OCI-LY1 (cell line): ENCODE data around the gene ZNF791.

Experiments used
- H2AFZ ChIP-seq: fragments of 200-600 bp; sonication (generic), shearing (Covaris generic); 2 replicates; pipeline ENCODE4 v1.6.0; 2014; ENCODE audit warnings: antibody characterized with exemption, mild to moderate bottlenecking, low read length
- H3F3A ChIP-seq: fragments of 200-600 bp; sonication (generic), shearing (Covaris generic); 2 replicates; pipeline ENCODE4 v1.6.0; 2014; ENCODE audit warnings: mild to moderate bottlenecking, antibody characterized with exemption, low read length, moderate library complexity; ENCODE audit not compliant: insufficient read depth
- H3K27ac ChIP-seq: fragments of 200-600 bp; sonication (generic); 2 replicates; pipeline ENCODE4 v1.5.1; 2014; ENCODE audit warnings: low read length, mixed run types, mild to moderate bottlenecking, low read depth; ENCODE audit not compliant: poor library complexity, severe bottlenecking
- H3K27me3 ChIP-seq: fragments of 200-600 bp; sonication (generic); 2 replicates; pipeline ENCODE4 v1.6.0; 2014; ENCODE audit warnings: antibody characterized with exemption, mild to moderate bottlenecking, low read length, moderate library complexity; ENCODE audit not compliant: insufficient read depth
- H3K36me3 ChIP-seq: fragments of 200-600 bp; sonication (generic); 2 replicates; pipeline ENCODE4 v1.6.1; 2014; ENCODE audit warnings: mild to moderate bottlenecking, antibody characterized with exemption, low read length, moderate library complexity, mixed read lengths; ENCODE audit not compliant: insufficient read depth
- H3K4me1 ChIP-seq: fragments of 200-600 bp; sonication (generic); 2 replicates; pipeline ENCODE4 v1.5.1; 2014; ENCODE audit warnings: mild to moderate bottlenecking, low read length, moderate library complexity; ENCODE audit not compliant: insufficient read depth, severe bottlenecking
- H3K4me2 ChIP-seq: fragments of 200-600 bp; sonication (generic), shearing (Covaris generic); 2 replicates; pipeline ENCODE4 v1.6.1; 2014; ENCODE audit warnings: low read length
- H3K4me3 ChIP-seq: fragments of 200-600 bp; sonication (generic); 2 replicates; pipeline ENCODE4 v1.5.1; 2014; ENCODE audit warnings: low read length, low read depth, mild to moderate bottlenecking, mixed read lengths; ENCODE audit not compliant: poor library complexity, severe bottlenecking
- H3K79me2 ChIP-seq: fragments of 200-600 bp; shearing (Covaris generic); 2 replicates; pipeline ENCODE4 v1.6.1; 2016; ENCODE audit warnings: mixed run types, low read length, mixed read lengths; ENCODE audit not compliant: insufficient read depth
- H3K9ac ChIP-seq: fragments of 200-600 bp; sonication (generic), shearing (Covaris generic); 2 replicates; pipeline ENCODE4 v1.6.1; 2014; ENCODE audit warnings: mild to moderate bottlenecking, low read length, mixed read lengths
- H3K9me2 ChIP-seq: fragments of 200-600 bp; sonication (generic), shearing (Covaris generic); 2 replicates; pipeline ENCODE4 v1.6.1; 2014; ENCODE audit warnings: low read depth, mild to moderate bottlenecking, low read length, mixed read lengths
- H3K9me3 ChIP-seq: fragments of 200-600 bp; shearing (Covaris generic); 2 replicates; pipeline ENCODE4 v1.6.1; 2014; ENCODE audit warnings: low read length, mixed read lengths
- H4K20me1 ChIP-seq: fragments of 200-600 bp; sonication (generic), shearing (Covaris generic); 2 replicates; pipeline ENCODE4 v1.6.0; 2016; ENCODE audit warnings: mild to moderate bottlenecking, low read length; ENCODE audit not compliant: insufficient read depth
- CTCF ChIP-seq: fragments of 200-600 bp; sonication (generic), shearing (Covaris generic); IDR thresholded peaks from 2 replicates; pipeline ENCODE4 v1.5.1; 2017; ENCODE audit warnings: mild to moderate bottlenecking, antibody characterized with exemption, low read length, moderate library complexity, mixed read lengths
- EZH2 ChIP-seq: fragments of 200-600 bp; sonication (generic), shearing (Covaris generic); IDR thresholded peaks from 2 replicates; pipeline ENCODE4 v1.8.0; 2017; ENCODE audit warnings: borderline replicate concordance, mixed run types, mild to moderate bottlenecking, antibody characterized with exemption, low read length, moderate library complexity, mixed read lengths

The ZNF791 gene

GRCh38 chr19:12626958-12627357 lies 16.2 kb downstream of the ZNF791 start:
- H3K36me3 ChIP-seq: peaks cover 78% of the 10 kb centered on the region
- no peak overlapping the region for H3K4me2 ChIP-seq

GRCh38 chr19:12628040-12629022 lies 17.6 kb downstream of the ZNF791 start:
- H3K9me3 ChIP-seq: peaks cover 23% of the 10 kb centered on the region
- H3K4me2 ChIP-seq: no peak overlapping the region
- H2AFZ ChIP-seq: no peak overlapping the region
- no peak for TF ChIP-seq CTCF
- no peak for TF ChIP-seq EZH2
- peaks cover 80% of the 10 kb centered on the region for H3K36me3 ChIP-seq
- no peaks in the 10 kb centered on the region for H3F3A ChIP-seq
- no peaks in the 10 kb centered on the region for H3K27me3 ChIP-seq
- H4K20me1 ChIP-seq: no peaks in the 10 kb centered on the region
- no peak overlapping the region for H3K9ac ChIP-seq
- H3K79me2 ChIP-seq: no peaks in the 10 kb centered on the region
- H3K27ac ChIP-seq: no peak overlapping the region
- no peaks in the 10 kb centered on the region for H3K4me1 ChIP-seq
- H3K4me3 ChIP-seq: no peak overlapping the region
- H3K9me2 ChIP-seq: no peaks in the 10 kb centered on the region

More at GRCh38 chr19:12626958-12627357, 16.2 kb downstream of the ZNF791 start:
- Histone ChIP-seq H3K79me2 (no peaks in the 10 kb centered on the region), H3K4me1 (no peaks in the 10 kb centered on the region), H2AFZ (no peak overlapping the region), H4K20me1 (no peaks in the 10 kb centered on the region), H3K27me3 (no peaks in the 10 kb centered on the region), H3K9me2 (no peaks in the 10 kb centered on the region), H3K9me3 (peaks cover 23% of the 10 kb centered on the region), H3K9ac (no peak overlapping the region), H3K4me3 (no peak overlapping the region), H3F3A (no peaks in the 10 kb centered on the region), H3K27ac (no peak overlapping the region)
- TF ChIP-seq EZH2 (no peak), CTCF (no peak)

- H3K27ac ChIP-seq: no peak overlapping the region
- no peaks in the 10 kb centered on the region for H3F3A ChIP-seq
- no peaks in the 10 kb centered on the region for H3K4me1 ChIP-seq
- peaks cover 23% of the 10 kb centered on the region for H3K9me3 ChIP-seq
- no peak for TF ChIP-seq CTCF
- no peak for TF ChIP-seq EZH2
- no peak overlapping the region for H3K9ac ChIP-seq
- H3K36me3 ChIP-seq: peaks cover 74% of the 10 kb centered on the region
- H3K4me2 ChIP-seq: no peak overlapping the region
- no peaks in the 10 kb centered on the region for H4K20me1 ChIP-seq
- no peak overlapping the region for H3K4me3 ChIP-seq
- no peaks in the 10 kb centered on the region for H3K79me2 ChIP-seq
- H2AFZ ChIP-seq: no peak overlapping the region
- no peaks in the 10 kb centered on the region for H3K9me2 ChIP-seq
- no peaks in the 10 kb centered on the region for H3K27me3 ChIP-seq
Observed at GRCh38 chr19:12629215-12629614, 18.5 kb downstream of the ZNF791 start.
